HUES48 (cell line): Measurements from ENCODE around the gene CDC26.
"Not testable (repeated sequence)": the region's sequence is repeated elsewhere in the genome, so short reads cannot be mapped to it uniquely, and the experiment has no call there.

Source experiments
- H3K27ac ChIP-seq: one replicate; pipeline ENCODE4 v1.7.0; 2013; ENCODE audit warnings: low read depth, low read length, inconsistent platforms
- H3K27me3 ChIP-seq: 2 replicates; pipeline ENCODE4 v1.6.1; 2013; ENCODE audit warnings: mild to moderate bottlenecking, low read length; ENCODE audit not compliant: control insufficient read depth, insufficient read depth
- H3K36me3 ChIP-seq: 2 replicates; pipeline ENCODE4 v1.6.1; 2013; ENCODE audit warnings: low read length; ENCODE audit not compliant: control insufficient read depth, insufficient read depth
- H3K4me1 ChIP-seq: 2 replicates; pipeline ENCODE4 v1.6.1; 2013; ENCODE audit warnings: mild to moderate bottlenecking, low read length; ENCODE audit not compliant: control insufficient read depth, insufficient read depth
- H3K4me3 ChIP-seq: 2 replicates; pipeline ENCODE4 v1.5.1; 2013; ENCODE audit warnings: mild to moderate bottlenecking, low read depth, low read length
- H3K9ac ChIP-seq: 2 replicates; pipeline ENCODE4 v1.6.1; 2013; ENCODE audit warnings: mild to moderate bottlenecking, low read depth, low read length, moderate library complexity
- H3K9me3 ChIP-seq: 2 replicates; pipeline ENCODE4 v1.6.1; 2013; ENCODE audit warnings: low read length; ENCODE audit not compliant: control insufficient read depth, insufficient read depth

CDC26 gene

GRCh38 chr9:113257863-113258262 lies 17.5 kb downstream of the CDC26 start:
- no peaks in the 10 kb centered on the region for H3K9me3 ChIP-seq
- no peak overlapping the region for H3K27ac ChIP-seq
- H3K4me3 ChIP-seq: no peak overlapping the region
- peaks cover 44% of the 10 kb centered on the region for H3K36me3 ChIP-seq
- H3K9ac ChIP-seq: no peak overlapping the region
- no peaks in the 10 kb centered on the region for H3K27me3 ChIP-seq
- H3K4me1 ChIP-seq: no peaks in the 10 kb centered on the region

- Histone ChIP-seq H3K9ac (no peak overlapping the region), H3K36me3 (peaks cover 36% of the 10 kb centered on the region), H3K27me3 (no peaks in the 10 kb centered on the region), H3K4me1 (no peaks in the 10 kb centered on the region), H3K27ac (no peak overlapping the region), H3K9me3 (no peaks in the 10 kb centered on the region), H3K4me3 (no peak overlapping the region)
These were observed 19.9 kb downstream of the CDC26 start for GRCh38 chr9:113255438-113255837.

- no peak overlapping the region for H3K4me3 ChIP-seq
- peaks cover 31% of the 10 kb centered on the region for H3K36me3 ChIP-seq
- no peak overlapping the region for H3K9ac ChIP-seq
- no peaks in the 10 kb centered on the region for H3K27me3 ChIP-seq
- no peak overlapping the region for H3K27ac ChIP-seq
- H3K9me3 ChIP-seq: no peaks in the 10 kb centered on the region
- no peaks in the 10 kb centered on the region for H3K4me1 ChIP-seq
These were observed 20.4 kb downstream of the CDC26 start for GRCh38 chr9:113254991-113255390.

GRCh38 chr9:113250807-113251206 lies 24.6 kb downstream of the CDC26 start:
- Histone ChIP-seq H3K27me3 (no peaks in the 10 kb centered on the region), H3K36me3 (no peaks in the 10 kb centered on the region), H3K4me1 (no peaks in the 10 kb centered on the region), H3K9me3 (no peaks in the 10 kb centered on the region), H3K27ac (no peak overlapping the region), H3K4me3 (no peak overlapping the region), H3K9ac (no peak overlapping the region)

- H3K4me3 ChIP-seq, H3K9me3 ChIP-seq, H3K36me3 ChIP-seq: not testable (repeated sequence)
These were observed 25.7 kb downstream of the CDC26 start for GRCh38 chr9:113249661-113250060.

GRCh38 chr9:113247640-113248039 lies 27.7 kb downstream of the CDC26 start:
- Histone ChIP-seq H3K27me3 (no peaks in the 10 kb centered on the region), H3K9ac (no peak overlapping the region), H3K36me3 (no peaks in the 10 kb centered on the region), H3K4me1 (peaks cover 4% of the 10 kb centered on the region; the same call in 1 of the 2 replicates), H3K27ac (no peak overlapping the region), H3K4me3 (no peak overlapping the region), H3K9me3 (no peaks in the 10 kb centered on the region)

More at GRCh38 chr9:113249661-113250060, 25.7 kb downstream of the CDC26 start:
- H3K4me1 ChIP-seq, H3K9ac ChIP-seq, H3K27me3 ChIP-seq, H3K27ac ChIP-seq: not testable (repeated sequence)

GRCh38 chr9:113246928-113247327 lies 28.4 kb downstream of the CDC26 start:
- H3K4me1 ChIP-seq: peaks cover 4% of the 10 kb centered on the region; the same call in 1 of the 2 replicates
- H3K9me3 ChIP-seq: no peaks in the 10 kb centered on the region
- H3K27ac ChIP-seq: no peak overlapping the region
- no peaks in the 10 kb centered on the region for H3K27me3 ChIP-seq
- no peak overlapping the region for H3K4me3 ChIP-seq
- no peaks in the 10 kb centered on the region for H3K36me3 ChIP-seq
- no peak overlapping the region for H3K9ac ChIP-seq

GRCh38 chr9:113245894-113246293 lies 29.5 kb downstream of the CDC26 start:
- Histone ChIP-seq H3K9me3 (no peaks in the 10 kb centered on the region), H3K36me3 (no peaks in the 10 kb centered on the region), H3K4me1 (peaks cover 4% of the 10 kb centered on the region; the same call in 1 of the 2 replicates), H3K27me3 (no peaks in the 10 kb centered on the region), H3K27ac (no peak overlapping the region), H3K4me3 (no peak overlapping the region), H3K9ac (no peak overlapping the region)

GRCh38 chr9:113244556-113244955 lies 30.8 kb downstream of the CDC26 start:
- no peak overlapping the region for H3K4me3 ChIP-seq
- no peaks in the 10 kb centered on the region for H3K9me3 ChIP-seq
- no peaks in the 10 kb centered on the region for H3K27me3 ChIP-seq
- no peak overlapping the region for H3K9ac ChIP-seq
- H3K27ac ChIP-seq: no peak overlapping the region
- H3K36me3 ChIP-seq: no peaks in the 10 kb centered on the region
- H3K4me1 ChIP-seq: peaks cover 4% of the 10 kb centered on the region; the same call in 1 of the 2 replicates

- Histone ChIP-seq H3K4me3 (no peak overlapping the region), H3K9me3 (no peaks in the 10 kb centered on the region), H3K9ac (no peak overlapping the region), H3K27me3 (no peaks in the 10 kb centered on the region), H3K36me3 (no peaks in the 10 kb centered on the region), H3K27ac (no peak overlapping the region), H3K4me1 (peaks cover 4% of the 10 kb centered on the region; the same call in 1 of the 2 replicates)
These were observed 34.2 kb downstream of the CDC26 start for GRCh38 chr9:113241161-113241560.

GRCh38 chr9:113238859-113239232 lies 36.5 kb downstream of the CDC26 start:
- H3K36me3 ChIP-seq: no peaks in the 10 kb centered on the region
- no peaks in the 10 kb centered on the region for H3K27me3 ChIP-seq
- no peaks in the 10 kb centered on the region for H3K4me1 ChIP-seq
- H3K4me3 ChIP-seq: no peak overlapping the region
- H3K9me3 ChIP-seq: no peaks in the 10 kb centered on the region
- no peak overlapping the region for H3K27ac ChIP-seq
- no peak overlapping the region for H3K9ac ChIP-seq
